ENCODE results near the gene SORL1-AS1.

- no peak for TF ChIP-seq CTCF (conservative IDR thresholded peaks at IDR 0.05; ENCODE audit: low read depth, low read length)
- TF ChIP-seq SMC3 (IDR thresholded peaks at IDR 0.05; ENCODE audit: low read depth, low read length), result no peak
- TF ChIP-seq POLR2A (IDR thresholded peaks at IDR 0.05; ENCODE audit: low read depth, low read length), result no peak
- no peak for TF ChIP-seq NFE2L2 (IDR thresholded peaks at IDR 0.05; ENCODE audit: low read depth, low read length)
- TF ChIP-seq MXI1 (IDR thresholded peaks at IDR 0.05; ENCODE audit: borderline replicate concordance, low read depth, low read length), result no peak
- TF ChIP-seq RAD21 (IDR thresholded peaks at IDR 0.05; ENCODE audit: low read length), result no peak
- TF ChIP-seq USF2 (IDR thresholded peaks at IDR 0.05; ENCODE audit: low read depth, low read length), result no peak
- no peak for TF ChIP-seq FOS (IDR thresholded peaks at IDR 0.05; ENCODE audit: low read depth, low read length)
- TF ChIP-seq BHLHE40 (IDR thresholded peaks at IDR 0.05; ENCODE audit: low read depth, low read length), result no peak
- TF ChIP-seq RFX5 (IDR thresholded peaks at IDR 0.05; ENCODE audit: low read depth, low read length), result no peak
- TF ChIP-seq RCOR1 (IDR thresholded peaks at IDR 0.05; ENCODE audit: insufficient replicate concordance, low read length), result no peak
- no peak for TF ChIP-seq MAFK (IDR thresholded peaks at IDR 0.05; ENCODE audit: low read depth, low read length)
Observed at GRCh38 chr11:121488170-121488569, 35.4 kb upstream of the SORL1-AS1 start.

Data from IMR-90 (cell line).